ENCODE data around the gene NDEL1. TPM values are rescaled to one million over a fixed set of nuclear protein-coding genes. Genes with fewer than 3 reads are reported as not detected.

Gene NDEL1
- total RNA-seq, 1 donor = 68.8 TPM

DNA sequence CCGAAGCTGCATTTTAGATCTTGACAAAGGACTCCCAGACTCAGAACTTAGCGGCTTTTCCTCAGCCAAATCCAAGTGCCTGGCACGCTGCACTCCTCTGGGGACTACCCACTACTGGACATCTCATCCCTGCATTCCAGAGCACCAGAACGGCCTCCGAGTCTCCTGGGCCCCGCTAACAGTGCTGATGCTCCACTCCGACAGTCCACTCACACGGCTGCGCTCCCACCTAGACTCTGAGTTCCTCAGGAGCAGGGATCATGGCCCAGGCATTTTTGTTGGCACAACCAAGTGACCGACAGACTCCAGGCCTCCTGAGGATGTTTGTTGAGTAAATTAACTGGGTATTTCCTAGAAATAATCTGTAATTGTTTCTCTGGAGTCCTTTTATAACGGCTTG lies 79.1 kb downstream of the NDEL1 start:
- TF ChIP-seq, protein P1, sequence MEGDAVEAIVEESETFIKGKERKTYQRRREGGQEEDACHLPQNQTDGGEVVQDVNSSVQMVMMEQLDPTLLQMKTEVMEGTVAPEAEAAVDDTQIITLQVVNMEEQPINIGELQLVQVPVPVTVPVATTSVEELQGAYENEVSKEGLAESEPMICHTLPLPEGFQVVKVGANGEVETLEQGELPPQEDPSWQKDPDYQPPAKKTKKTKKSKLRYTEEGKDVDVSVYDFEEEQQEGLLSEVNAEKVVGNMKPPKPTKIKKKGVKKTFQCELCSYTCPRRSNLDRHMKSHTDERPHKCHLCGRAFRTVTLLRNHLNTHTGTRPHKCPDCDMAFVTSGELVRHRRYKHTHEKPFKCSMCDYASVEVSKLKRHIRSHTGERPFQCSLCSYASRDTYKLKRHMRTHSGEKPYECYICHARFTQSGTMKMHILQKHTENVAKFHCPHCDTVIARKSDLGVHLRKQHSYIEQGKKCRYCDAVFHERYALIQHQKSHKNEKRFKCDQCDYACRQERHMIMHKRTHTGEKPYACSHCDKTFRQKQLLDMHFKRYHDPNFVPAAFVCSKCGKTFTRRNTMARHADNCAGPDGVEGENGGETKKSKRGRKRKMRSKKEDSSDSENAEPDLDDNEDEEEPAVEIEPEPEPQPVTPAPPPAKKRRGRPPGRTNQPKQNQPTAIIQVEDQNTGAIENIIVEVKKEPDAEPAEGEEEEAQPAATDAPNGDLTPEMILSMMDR (IDR thresholded peaks at IDR 0.05; ENCODE audit: insufficient read depth, low read length) = no peak
- H3K4me3 ChIP-seq (ENCODE audit: low read depth, low read length) = no peak overlapping the region
- DNase-seq (ENCODE audit: low read depth) = no peak

Small RNA genes within 50 kb of the gene (small RNA-seq; reads per million reads assigned to genes)
- gene RNU7-43P = not detected

Other genes with a start within 250 kb of the NDEL1 start
- 3.8 and 7.7 TPM in 2 replicates for gene BORCS6, start 245.7 kb upstream of the NDEL1 start, total RNA-seq (ENCODE audit: low replicate concordance)
- 5.7 and 31.8 TPM in 2 replicates for gene AURKB, start 225.3 kb upstream of the NDEL1 start, total RNA-seq (ENCODE audit: low replicate concordance)
- 4.2 and 12.8 TPM in 2 replicates for gene CTC1, start 187.8 kb upstream of the NDEL1 start, total RNA-seq (ENCODE audit: low replicate concordance)
- gene PFAS, start 186.6 kb upstream of the NDEL1 start, total RNA-seq (ENCODE audit: low replicate concordance) = 22.1 and 37.0 TPM in 2 replicates
- 11.0 and 11.4 TPM in 2 replicates for gene RANGRF, start 147.2 kb upstream of the NDEL1 start, total RNA-seq (ENCODE audit: low replicate concordance)
- gene SLC25A35, start 140.5 kb upstream of the NDEL1 start, total RNA-seq (ENCODE audit: low replicate concordance) = 1.5 and 1.8 TPM in 2 replicates
- 0.09 and 0.33 TPM in 2 replicates for gene ARHGEF15, start 125.6 kb upstream of the NDEL1 start, total RNA-seq (ENCODE audit: low replicate concordance)
- gene ODF4, start 96.0 kb upstream of the NDEL1 start, total RNA-seq (ENCODE audit: low replicate concordance) = not detected in 2 replicates
- gene RPL26, start 52.7 kb upstream of the NDEL1 start, total RNA-seq (ENCODE audit: low replicate concordance) = 2,801 and 6,665 TPM in 2 replicates
- gene RNF222, start 38.1 kb upstream of the NDEL1 start, total RNA-seq (ENCODE audit: low replicate concordance) = not detected in 2 replicates
- gene MYH10, start 194.8 kb downstream of the NDEL1 start, total RNA-seq (ENCODE audit: low replicate concordance) = 85.7 and 404 TPM in 2 replicates